ENCODE data around the gene PLEKHA7. TPM values are rescaled to one million over a fixed set of nuclear protein-coding genes. Genes with fewer than 3 reads are reported as not detected.

The PLEKHA7 gene
- total and polyA plus RNA-seq, 2 of the 13 experiments (the other 11 are each of a cell fraction or from before 2014, with no cell fraction given) = 17.5 to 18.7 TPM

- Histone ChIP-seq H3K9me3 (ENCODE audit: low read length) (no peaks in the 10 kb centered on the region), H3K4me2 (ENCODE audit: low read depth, low read length) (no peak overlapping the region), H2AFZ (ENCODE audit: low read length) (no peak overlapping the region), H3K9ac (ENCODE audit: insufficient read depth, low read depth, low read length) (no peak overlapping the region), H3K36me3 (replicated peaks in 1 of 2; ENCODE audit: control insufficient read depth in 1 of 2, insufficient read depth in 2 of 2, low read length in 2 of 2) (no peaks in the 10 kb centered on the region; a peak in 1 of 5 replicates), H3K4me1 (ENCODE audit: insufficient read depth, low read length) (peaks cover 33% of the 10 kb centered on the region), H3K4me3 (replicated peaks in 1 of 3; ENCODE audit: insufficient read depth in 1 of 3, low read depth in 2 of 3, low read length in 3 of 3) (no peak overlapping the region), H4K20me1 (ENCODE audit: insufficient read depth, low read length) (no peaks in the 10 kb centered on the region), H3K79me2 (ENCODE audit: insufficient read depth, low read length) (peaks cover 49% of the 10 kb centered on the region), H3K27ac (ENCODE audit: extremely low read length, insufficient read depth, low read length) (no peak overlapping the region), H3K27me3 (ENCODE audit: control insufficient read depth in 1 of 2, insufficient read depth in 2 of 2, low read length in 2 of 2) (no peaks in the 10 kb centered on the region)
- no TSS peak for BruUV-seq (replicated peaks)
- intact Hi-C loops (cut with micrococcal nuclease; ENCODE audit: unreplicated experiment) = no loop called here
- ATAC-seq (no peak), DNase-seq (ENCODE audit: low spot score) (no peak), FAIRE-seq (no peak)
- ChIA-PET CTCF (ENCODE audit: low intra/inter-chr PET ratio, low total read pairs) (no interaction called here), POLR2A (no interaction called here)
- in situ Hi-C loops (cut with HindIII; ENCODE audit: extremely low pct_ligation_motif_present, low pct_unique_long_range_greater_than_20kb) = no loop called here
- TF ChIP-seq ZNF207 (IDR thresholded peaks at IDR 0.05; ENCODE audit: borderline replicate concordance) (no peak), ZNF160 (CRISPR knock-in tag; IDR thresholded peaks at IDR 0.05) (no peak), MXD3 (CRISPR knock-in tag; IDR thresholded peaks at IDR 0.05) (no peak), ZNF567 (CRISPR knock-in tag; IDR thresholded peaks at IDR 0.05; ENCODE audit: borderline replicate concordance) (no peak), SUZ12 (IDR thresholded peaks at IDR 0.05; ENCODE audit: low read depth, low read length) (no peak), ZEB1 (IDR thresholded peaks at IDR 0.05; ENCODE audit: insufficient replicate concordance, low read depth) (no peak), PHF8 (CRISPR knock-in tag; IDR thresholded peaks at IDR 0.05) (no peak), ZNF432 (CRISPR knock-in tag; IDR thresholded peaks at IDR 0.05; ENCODE audit: borderline replicate concordance) (no peak), LRRFIP1 (CRISPR knock-in tag; conservative IDR thresholded peaks at IDR 0.05) (no peak), ZNF614 (CRISPR knock-in tag; IDR thresholded peaks at IDR 0.05; ENCODE audit: borderline replicate concordance) (no peak), POLR2AphosphoS5 (IDR thresholded peaks at IDR 0.05; ENCODE audit: low read depth, low read length) (no peak), ZBTB4 (CRISPR knock-in tag; IDR thresholded peaks at IDR 0.05; ENCODE audit: borderline replicate concordance) (no peak), ZBTB44 (CRISPR knock-in tag; IDR thresholded peaks at IDR 0.05) (no peak)
- 94% methylated on average over 7 of the region's 7 CpGs for WGBS (ENCODE audit: low lambda C conversion rate)
Observed at GRCh38 chr11:16977136-16977993, 36.8 kb downstream of the PLEKHA7 start.
